Stromal cell of bone marrow (primary cell): Measurements from ENCODE around the gene DOCK11.
"Not testable (repeated sequence)": the region's sequence is repeated elsewhere in the genome, so short reads cannot be mapped to it uniquely, and the experiment has no call there.

Experiments used
- DNase-seq: peaks from one replicate; pipeline ENCODE4 v3.0.0-alpha.2; 2012; ENCODE audit warnings: low read depth

Gene DOCK11

DNA sequence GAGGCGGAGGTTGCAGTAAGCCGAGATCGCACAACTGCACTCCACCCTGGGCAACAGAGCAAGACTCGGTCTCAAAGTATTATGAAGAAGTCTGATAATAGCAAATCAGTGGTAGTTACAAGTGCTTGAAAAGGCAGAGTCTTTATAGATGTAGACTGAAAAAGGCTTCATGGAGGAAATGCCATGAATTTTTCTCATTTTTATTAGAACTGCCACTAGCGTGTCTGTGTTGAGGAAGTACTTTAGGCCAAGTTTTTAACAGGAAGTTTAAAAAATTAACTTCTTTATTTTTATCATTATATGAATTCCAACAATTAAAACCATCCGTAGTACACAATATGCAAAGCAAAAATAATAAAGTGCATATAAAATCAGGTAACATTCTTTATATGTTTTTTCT lies 199.0 kb downstream of the DOCK11 start:
- no peak for DNase-seq

DNA sequence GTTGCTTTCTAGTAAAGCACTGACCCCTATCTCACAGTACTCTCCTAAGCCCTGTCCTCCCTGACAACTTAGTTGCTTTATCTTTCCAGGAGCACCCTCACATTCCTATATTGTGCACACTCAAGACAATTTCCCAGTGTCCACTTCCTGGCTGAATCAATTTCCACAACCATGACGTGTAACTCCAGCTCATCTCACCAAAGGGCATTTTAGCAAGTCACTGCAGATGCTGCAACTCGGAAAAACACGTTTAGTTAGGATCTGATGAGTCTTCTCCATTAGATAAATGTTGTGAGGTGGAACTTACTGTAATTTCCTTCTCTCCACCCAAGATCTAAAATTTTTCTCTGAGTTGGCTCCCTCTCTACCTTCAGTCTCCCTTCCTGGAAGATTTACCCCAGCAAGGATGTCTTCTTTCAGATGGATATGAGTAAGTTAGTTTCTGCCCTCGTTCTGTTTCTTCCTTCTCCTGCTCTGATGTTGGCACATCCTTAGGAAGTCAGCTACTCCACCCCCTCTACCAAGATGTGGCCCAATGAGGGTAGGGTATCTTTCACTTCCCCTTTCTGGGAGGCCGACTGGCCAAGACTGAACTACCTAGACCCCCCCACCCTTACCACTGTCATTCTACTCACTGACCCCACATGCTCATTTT lies 203.0 kb downstream of the DOCK11 start:
- peak; percentile 2 for DNase-seq

- no peak for DNase-seq
Observed at GRCh38 chrX:118702741-118703140, 207.1 kb downstream of the DOCK11 start.

GRCh38 chrX:118706681-118707080 lies 211.1 kb downstream of the DOCK11 start:
- no peak for DNase-seq

GRCh38 chrX:118714521-118714920 lies 218.9 kb downstream of the DOCK11 start:
- no peak for DNase-seq

GRCh38 chrX:118715917-118716316 lies 220.3 kb downstream of the DOCK11 start:
- DNase-seq = not testable (repeated sequence)

DNA sequence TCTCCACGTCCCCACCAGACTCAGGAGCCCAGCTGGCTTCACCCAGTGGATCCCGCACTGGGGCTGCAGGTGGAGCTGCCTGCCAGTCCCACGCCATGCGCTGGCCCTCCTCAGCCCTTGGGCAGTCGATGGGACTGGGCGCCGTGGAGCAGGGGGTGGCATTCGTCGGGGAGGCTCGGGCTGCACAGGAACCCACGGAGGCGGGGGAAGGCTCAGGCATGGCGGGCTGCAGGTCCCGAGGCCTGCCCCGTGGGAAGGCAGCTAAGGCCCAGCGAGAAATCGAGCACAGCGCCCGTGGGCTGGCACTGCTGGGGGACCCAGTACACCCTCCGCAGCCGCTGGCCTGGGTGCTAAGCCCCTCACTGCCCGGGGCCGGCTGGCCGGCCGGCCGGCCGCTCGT lies 221.2 kb downstream of the DOCK11 start:
- DNase-seq = not testable (repeated sequence)

DNA sequence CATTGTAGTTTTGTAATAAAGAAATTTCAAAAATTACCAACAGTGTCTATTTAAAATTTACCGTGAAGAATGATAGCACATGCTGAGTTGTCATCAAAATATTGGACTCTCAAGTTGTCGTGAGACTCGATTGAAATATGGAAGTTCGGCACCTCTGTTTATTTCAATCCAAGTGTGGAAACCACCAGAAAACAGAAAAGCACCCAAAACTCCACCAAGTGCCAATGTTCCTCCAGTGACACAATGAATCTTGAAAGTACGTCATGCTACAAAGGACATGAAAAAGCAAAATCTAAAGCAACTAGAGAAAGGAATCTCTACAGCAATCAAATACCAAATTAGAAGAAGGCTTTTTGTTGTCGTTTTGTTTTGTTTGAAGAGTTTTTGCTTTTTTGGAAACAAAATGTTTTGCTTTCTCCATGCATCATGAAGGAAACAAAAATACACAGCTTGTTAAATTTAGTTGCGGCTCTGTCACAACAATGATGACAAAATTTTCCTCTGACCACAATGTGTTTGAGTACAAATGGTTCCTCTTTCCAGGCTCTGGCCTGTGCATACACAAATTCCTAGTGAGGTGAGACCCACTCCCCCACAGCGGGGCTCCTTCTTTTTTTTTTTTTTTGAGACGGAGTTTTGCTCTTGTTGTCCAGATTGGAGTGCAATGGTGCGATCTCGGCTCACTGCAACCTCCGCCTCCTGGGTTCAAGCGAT lies 222.2 kb downstream of the DOCK11 start:
- DNase-seq = no peak

- DNase-seq = no peak
Observed at GRCh38 chrX:118718737-118719136, 223.1 kb downstream of the DOCK11 start.

DNA sequence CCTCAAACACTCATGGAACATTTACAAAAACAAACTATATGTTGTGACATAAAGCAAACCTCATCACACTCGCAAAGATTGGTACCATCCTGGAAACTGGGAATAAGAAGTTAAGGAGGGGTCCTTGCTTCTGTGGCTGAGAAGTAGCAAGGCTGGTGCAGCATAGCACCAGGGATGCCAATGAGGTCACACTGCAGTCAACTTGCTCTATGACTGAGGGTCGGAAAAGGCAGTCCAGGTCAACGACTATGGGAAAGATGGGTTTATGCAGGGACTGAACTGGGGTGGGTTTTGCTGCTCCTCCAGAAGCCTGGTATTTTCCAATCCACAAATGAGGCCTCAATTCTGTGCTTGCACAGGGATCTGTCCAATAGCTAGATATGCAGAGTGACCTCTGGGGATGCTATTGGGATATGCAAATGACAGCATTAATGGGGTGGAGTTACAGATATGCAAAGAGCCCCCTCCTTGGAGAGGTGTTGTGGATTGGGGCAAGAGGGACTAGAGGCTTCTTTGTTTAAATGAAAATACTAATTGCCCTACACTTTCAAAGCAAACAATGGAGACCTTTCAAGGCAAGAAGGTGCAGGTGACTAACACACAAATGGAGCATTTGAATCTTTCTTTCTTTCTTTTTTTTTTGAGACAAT lies 224.6 kb downstream of the DOCK11 start:
- no peak for DNase-seq

DNA sequence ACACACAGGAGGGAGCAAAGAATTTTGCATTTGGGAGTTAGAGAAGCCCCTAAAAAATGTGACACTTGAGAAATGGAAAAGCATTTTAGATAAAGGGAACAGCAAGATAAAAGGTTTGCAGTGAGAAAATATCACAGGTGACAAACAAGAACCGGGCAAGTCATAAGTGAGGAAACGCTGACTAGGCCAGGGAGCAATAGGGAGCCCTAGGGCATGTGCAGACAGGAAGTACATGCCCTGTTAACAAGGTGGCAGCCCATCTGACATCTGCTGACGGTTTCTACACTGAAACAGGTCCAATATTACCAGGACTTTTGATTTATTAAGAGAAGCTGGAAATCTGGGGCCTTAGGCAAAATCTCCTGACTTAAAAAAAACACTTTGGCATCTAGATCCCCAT lies 227.8 kb downstream of the DOCK11 start:
- no peak for DNase-seq

DNA sequence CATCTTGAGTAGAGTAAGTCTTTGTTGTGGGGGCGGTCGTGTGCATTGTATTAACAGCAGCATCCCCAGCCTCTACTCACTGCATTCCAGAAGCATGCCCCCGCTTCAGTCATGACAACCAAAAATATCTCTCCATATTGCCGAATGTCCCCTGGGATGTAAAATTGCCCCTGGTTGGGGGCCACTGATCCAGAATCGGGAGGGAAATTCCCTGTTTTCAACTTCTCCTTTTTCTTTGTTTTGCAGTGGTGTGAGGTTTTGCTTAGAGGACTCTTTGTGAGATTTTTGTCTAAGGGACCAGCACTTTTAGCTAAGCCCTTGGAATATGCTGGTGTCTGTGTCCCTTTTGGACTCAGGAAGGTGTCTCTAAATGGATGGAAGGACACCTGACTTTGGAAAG lies 228.8 kb downstream of the DOCK11 start:
- DNase-seq = no peak

GRCh38 chrX:118724775-118725174 lies 229.2 kb downstream of the DOCK11 start:
- no peak for DNase-seq

DNA sequence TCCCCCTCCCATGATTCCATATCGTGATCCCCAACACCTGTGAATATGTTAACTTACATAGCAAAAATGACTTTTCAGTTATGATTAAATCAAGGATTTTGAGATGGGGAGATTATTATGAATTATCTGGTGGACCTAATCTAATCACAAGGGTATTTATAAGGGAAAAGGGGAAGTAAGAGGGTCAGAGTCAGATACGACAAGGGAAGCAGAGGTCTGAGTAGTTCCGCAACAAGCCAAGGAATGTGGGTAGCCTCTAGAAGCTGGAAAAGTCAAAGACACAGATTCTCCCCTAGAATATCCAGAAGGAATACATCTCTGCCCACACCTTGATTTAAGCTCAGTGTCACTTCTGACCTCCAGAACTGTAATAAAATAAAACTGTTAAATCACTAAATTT lies 230.8 kb downstream of the DOCK11 start:
- no peak for DNase-seq

- peak; percentile 66 for DNase-seq
Observed at GRCh38 chrX:118726887-118727685, 231.5 kb downstream of the DOCK11 start, which contains the start of gene IL13RA1. TSS of gene IL13RA1 (plus strand) at chrX:118727606. CDS start at chrX:118727639, 33 bp downstream.

GRCh38 chrX:118727686-118728339 lies 232.2 kb downstream of the DOCK11 start:
- DNase-seq = no peak

DNA sequence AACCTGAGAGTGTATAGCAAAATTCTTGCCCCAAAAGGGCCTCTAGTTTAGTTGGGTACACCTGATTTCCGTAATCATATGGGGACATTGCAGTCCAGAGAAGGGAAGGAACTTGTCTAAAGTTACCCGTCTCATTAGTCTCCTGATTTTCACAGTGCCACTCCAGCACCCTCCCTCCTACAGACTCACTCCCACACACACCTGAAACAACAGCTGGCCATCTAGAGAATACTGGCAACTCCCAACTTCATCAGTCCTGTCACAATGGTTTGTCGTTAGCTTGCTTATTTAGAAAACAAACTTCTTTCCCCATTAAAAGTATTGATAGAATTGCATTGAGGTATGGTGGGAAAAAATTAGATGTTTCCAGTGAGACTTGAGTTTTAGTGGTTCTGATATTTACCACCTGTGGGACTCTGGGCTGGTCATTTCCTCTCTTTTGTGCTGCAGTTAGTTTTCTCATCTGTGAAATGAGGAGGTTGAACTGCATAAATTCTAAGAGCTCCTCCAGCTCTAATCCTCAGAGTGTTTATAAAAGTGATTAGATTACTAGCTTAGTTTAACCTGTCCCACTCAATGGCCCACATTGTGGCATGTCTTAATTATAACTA lies 233.5 kb downstream of the DOCK11 start:
- DNase-seq = no peak

DNA sequence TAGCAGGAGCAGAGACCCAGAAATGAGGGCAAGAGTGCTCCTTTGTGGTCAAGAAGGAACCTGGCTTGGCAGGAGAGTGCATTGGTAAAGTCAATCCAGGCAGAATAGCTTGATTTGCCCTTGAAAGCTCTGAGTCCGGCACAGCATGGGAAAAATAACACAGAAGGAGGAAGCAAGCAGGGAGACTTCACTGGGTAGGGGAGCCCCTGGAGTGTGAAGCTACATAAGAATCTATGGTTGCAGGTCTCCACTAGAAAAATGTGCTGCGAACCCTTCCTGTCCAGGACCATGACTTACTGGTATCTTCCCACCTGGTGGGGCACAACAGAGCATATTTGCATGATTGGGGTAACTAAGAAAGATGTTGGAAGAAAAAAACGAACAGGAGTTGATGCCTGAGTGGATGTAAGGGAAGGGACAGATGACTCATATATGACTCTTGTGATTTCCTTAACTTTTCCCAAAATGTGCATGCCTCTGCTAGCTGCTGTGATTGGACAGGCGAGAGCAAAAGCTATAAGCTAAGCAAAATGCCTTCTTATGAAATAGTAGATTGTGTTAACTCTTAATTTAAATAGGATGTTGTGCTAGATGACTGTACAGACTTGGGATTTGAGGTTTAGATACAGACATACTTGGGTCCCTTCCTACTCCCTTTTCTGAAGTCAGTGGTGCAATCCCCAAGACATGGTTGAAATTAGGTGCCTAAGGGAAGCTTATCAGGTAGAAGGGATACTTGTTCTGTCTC lies 235.1 kb downstream of the DOCK11 start:
- peak; percentile 76 for DNase-seq

- DNase-seq = not testable (repeated sequence)
Observed at GRCh38 chrX:118732551-118732950, 236.9 kb downstream of the DOCK11 start.

DNA sequence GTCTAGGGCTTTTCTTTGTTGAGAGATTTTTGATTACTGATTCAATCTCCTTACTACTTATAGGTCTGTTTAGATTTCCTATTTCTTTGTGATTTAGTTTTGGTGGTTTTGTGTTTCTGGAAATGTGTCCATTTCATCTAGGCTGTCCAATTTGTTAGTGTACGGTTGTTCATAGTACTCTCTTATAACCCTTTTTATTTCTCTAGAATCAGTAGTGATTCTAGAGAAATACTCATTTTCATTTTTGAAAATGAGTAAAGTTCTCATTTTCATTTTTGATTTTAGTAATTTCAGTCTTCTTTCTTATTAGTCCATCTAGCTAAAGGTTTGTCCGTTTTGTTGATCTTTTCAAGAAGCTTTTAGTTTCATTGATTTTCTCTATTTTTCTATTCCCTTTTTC lies 239.3 kb downstream of the DOCK11 start:
- DNase-seq = no peak
